Chondrocyte (in vitro differentiated cells): ENCODE results near the gene ADCY10. TPM values are rescaled to one million over a fixed set of nuclear protein-coding genes. Genes with fewer than 3 reads are reported as not detected.

Experiments used
- DNase-seq: peaks from one replicate; pipeline ENCODE4 v3.0.0; 2021; ENCODE audit warnings: mixed read lengths, low spot score
- H3K27ac Mint-ChIP-seq: one replicate; pipeline ENCODE4 v1.8.0; 2021; ENCODE audit warnings: mild to moderate bottlenecking, moderate library complexity, mixed read lengths; ENCODE audit not compliant: unreplicated experiment
- H3K27me3 Mint-ChIP-seq: 2 replicates; pipeline ENCODE4 v1.8.0; 2021; ENCODE audit warnings: low read depth, mixed read lengths
- H3K36me3 Mint-ChIP-seq: 2 replicates; pipeline ENCODE4 v1.8.0; 2021; ENCODE audit warnings: low read depth, mixed read lengths
- H3K4me1 Mint-ChIP-seq: 2 replicates; pipeline ENCODE4 v1.8.0; 2021; ENCODE audit warnings: low read depth, mild to moderate bottlenecking, mixed read lengths
- H3K4me3 Mint-ChIP-seq: one replicate; pipeline ENCODE4 v1.8.0; 2021; ENCODE audit warnings: mild to moderate bottlenecking, moderate library complexity, mixed read lengths; ENCODE audit not compliant: unreplicated experiment
- H3K9me3 Mint-ChIP-seq: 2 replicates; pipeline ENCODE4 v1.8.0; 2021; ENCODE audit warnings: low read depth, mixed read lengths
- total RNA-seq: library from RNA; stranded (reverse); gene quantifications from 3 replicates; pipeline ENCODE4 v1.2.1, GENCODE V29; 2021
- TF ChIP-seq, protein P1 (sequence below): fragments of 200-600 bp; sonication (generic); IDR thresholded peaks from 2 replicates; pipeline ENCODE4 v1.5.0; 2021; ENCODE audit warnings: antibody characterized with exemption, mild to moderate bottlenecking, moderate library complexity

Gene ADCY10
- total RNA-seq, 1 donor from 2014 or later, result 0.07 TPM

DNA sequence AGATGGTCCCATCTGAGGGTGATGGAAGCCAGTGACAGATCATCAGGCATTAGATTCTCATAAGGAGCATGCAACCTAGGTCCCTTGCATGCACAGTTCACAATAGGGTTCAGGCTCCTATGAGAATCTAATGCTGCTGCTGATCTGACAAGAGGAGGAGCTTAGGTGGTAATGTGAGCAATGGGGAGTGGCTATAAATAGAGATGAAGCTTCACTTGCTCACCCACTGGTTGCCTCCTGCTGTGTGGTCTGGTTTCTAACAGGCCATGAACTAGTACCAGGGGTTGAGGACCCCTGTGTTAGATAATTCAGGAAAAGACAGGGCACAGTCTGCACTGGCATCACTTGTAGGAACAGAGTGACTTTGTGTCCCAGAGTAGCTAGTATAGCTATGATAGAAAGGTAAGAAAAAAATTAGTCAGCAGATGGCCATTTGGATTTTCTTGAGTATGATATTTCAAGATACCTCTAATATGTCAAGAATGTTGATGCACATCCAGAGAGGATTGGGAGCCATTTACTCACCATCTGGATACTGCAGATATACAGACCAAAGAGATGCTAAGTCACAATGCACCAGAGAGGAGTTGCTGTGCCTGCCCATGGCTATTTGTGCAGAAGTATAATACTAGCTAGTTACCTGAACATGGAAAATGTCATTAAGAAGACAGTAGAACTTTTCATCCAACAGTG is 53.6 kb downstream of the ADCY10 start:
- Mint-ChIP-seq H3K4me1 (no peaks in the 10 kb centered on the region), H3K27ac (no peak overlapping the region), H3K4me3 (no peak overlapping the region), H3K36me3 (no peaks in the 10 kb centered on the region), H3K9me3 (no peaks in the 10 kb centered on the region), H3K27me3 (no peaks in the 10 kb centered on the region)
- TF ChIP-seq, protein P1, sequence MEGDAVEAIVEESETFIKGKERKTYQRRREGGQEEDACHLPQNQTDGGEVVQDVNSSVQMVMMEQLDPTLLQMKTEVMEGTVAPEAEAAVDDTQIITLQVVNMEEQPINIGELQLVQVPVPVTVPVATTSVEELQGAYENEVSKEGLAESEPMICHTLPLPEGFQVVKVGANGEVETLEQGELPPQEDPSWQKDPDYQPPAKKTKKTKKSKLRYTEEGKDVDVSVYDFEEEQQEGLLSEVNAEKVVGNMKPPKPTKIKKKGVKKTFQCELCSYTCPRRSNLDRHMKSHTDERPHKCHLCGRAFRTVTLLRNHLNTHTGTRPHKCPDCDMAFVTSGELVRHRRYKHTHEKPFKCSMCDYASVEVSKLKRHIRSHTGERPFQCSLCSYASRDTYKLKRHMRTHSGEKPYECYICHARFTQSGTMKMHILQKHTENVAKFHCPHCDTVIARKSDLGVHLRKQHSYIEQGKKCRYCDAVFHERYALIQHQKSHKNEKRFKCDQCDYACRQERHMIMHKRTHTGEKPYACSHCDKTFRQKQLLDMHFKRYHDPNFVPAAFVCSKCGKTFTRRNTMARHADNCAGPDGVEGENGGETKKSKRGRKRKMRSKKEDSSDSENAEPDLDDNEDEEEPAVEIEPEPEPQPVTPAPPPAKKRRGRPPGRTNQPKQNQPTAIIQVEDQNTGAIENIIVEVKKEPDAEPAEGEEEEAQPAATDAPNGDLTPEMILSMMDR, result no peak
- DNase-seq, result no peak

DNA sequence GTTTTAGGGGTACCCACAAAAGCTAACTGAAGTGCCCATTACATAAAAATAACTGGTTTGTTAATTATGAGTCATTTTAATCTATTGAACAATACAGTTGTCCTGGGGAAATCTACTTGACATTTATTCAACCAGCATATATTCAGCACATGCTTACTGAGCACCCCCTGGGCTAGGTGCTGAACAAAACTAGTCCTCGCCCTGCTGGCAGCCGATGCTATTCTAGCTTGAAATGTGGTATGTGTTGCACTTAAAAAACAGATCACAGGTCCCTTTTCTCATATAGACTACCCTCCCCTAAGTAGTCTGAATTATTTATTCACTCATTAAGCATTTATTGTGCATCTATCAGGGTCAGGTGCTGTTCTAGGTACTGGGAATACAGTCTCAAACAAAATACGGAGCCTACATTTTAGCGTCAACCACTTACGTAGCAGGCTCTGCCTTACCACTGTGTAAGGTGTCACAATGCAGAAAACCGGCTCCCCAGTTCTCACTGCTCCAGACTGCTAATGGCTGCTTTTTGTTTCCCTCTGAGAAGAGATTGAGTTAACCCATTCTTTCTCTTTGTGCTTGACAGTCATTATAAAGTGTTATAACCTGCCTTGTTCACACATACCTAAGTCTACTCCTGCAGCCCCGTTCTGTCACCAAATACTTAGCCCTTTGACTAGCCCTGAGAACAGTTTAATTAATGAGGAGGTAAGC is 57.1 kb downstream of the ADCY10 start:
- H3K27ac Mint-ChIP-seq, result no peak overlapping the region
- H3K9me3 Mint-ChIP-seq, result no peaks in the 10 kb centered on the region
- no peaks in the 10 kb centered on the region for H3K36me3 Mint-ChIP-seq
- H3K4me3 Mint-ChIP-seq, result no peak overlapping the region
- no peak for DNase-seq
- peaks cover 8% of the 10 kb centered on the region for H3K4me1 Mint-ChIP-seq
- no peaks in the 10 kb centered on the region for H3K27me3 Mint-ChIP-seq
- TF ChIP-seq, protein P1, result no peak

DNA sequence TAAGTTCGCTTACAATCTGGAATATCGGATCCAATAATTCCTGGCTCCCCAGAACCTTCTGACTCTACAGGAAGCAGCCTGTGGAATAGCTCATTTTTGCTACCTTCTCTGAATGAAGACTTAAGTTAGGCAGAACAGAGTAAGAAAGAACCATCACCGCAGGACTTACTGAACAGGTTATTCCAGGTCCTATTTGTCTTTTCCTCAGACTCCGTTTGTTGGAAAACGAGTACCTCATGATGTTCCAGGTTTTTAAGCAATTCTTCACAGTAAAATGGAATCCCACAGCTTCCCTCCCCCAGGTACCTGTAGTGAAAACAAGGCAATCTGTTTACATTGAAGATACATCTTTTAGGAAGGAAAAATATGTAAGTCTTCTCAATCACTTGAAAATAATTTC is 59.8 kb downstream of the ADCY10 start:
- H3K4me3 Mint-ChIP-seq, result no peak overlapping the region
- peaks cover 8% of the 10 kb centered on the region for H3K4me1 Mint-ChIP-seq
- TF ChIP-seq, protein P1, result no peak
- no peaks in the 10 kb centered on the region for H3K9me3 Mint-ChIP-seq
- DNase-seq, result no peak
- H3K27me3 Mint-ChIP-seq, result no peaks in the 10 kb centered on the region
- no peaks in the 10 kb centered on the region for H3K36me3 Mint-ChIP-seq
- H3K27ac Mint-ChIP-seq, result no peak overlapping the region

DNA sequence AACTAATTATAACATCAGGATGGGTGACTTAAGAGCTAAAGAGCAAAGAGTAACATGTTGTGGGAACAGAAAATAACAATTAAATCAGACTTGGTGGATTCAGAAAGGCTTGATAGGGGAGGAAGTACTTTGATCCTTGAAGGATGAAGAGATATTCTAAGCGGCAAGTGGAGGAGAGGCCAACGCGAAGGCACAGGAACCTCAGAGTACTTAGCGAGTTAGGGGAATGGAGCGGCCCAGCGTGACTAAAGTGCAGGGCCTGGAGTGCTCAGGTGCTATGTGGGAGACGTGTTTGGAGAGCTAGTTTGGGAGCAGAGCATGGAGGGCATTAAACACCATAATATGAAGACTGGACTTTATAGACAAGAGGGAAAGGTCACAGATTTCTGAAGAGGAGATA is 64.3 kb downstream of the ADCY10 start:
- Mint-ChIP-seq H3K9me3 (no peaks in the 10 kb centered on the region), H3K4me3 (no peak overlapping the region), H3K27me3 (no peaks in the 10 kb centered on the region), H3K27ac (no peak overlapping the region), H3K36me3 (no peaks in the 10 kb centered on the region), H3K4me1 (peaks cover 8% of the 10 kb centered on the region)
- no peak for DNase-seq
- TF ChIP-seq, protein P1, result no peak

DNA sequence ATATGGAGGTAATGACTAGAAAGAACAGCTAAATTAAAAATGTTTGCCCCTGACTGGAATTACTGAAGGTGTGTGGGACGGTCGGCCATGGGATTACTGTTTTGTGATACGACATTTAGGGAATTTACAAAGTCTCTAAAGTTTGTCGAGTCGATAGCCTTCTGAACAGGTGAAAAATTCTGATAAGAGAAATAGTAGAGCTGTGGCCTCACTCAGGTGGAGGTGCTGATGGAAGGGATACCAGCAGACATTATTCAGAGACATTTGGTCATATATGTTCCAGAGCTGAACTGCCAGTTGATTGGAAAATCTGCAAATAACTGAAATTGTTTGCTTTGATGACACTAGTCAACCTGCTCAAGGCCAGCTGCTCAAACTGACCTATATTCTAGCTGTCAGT is 71.1 kb downstream of the ADCY10 start:
- H3K9me3 Mint-ChIP-seq, result no peaks in the 10 kb centered on the region
- H3K36me3 Mint-ChIP-seq, result no peaks in the 10 kb centered on the region
- no peaks in the 10 kb centered on the region for H3K27me3 Mint-ChIP-seq
- H3K4me1 Mint-ChIP-seq, result no peaks in the 10 kb centered on the region
- DNase-seq, result no peak
- H3K4me3 Mint-ChIP-seq, result no peak overlapping the region
- H3K27ac Mint-ChIP-seq, result no peak overlapping the region
- TF ChIP-seq, protein P1, result no peak
